ENCODE measurements around the gene CSRNP3.

CSRNP3 gene

DNA sequence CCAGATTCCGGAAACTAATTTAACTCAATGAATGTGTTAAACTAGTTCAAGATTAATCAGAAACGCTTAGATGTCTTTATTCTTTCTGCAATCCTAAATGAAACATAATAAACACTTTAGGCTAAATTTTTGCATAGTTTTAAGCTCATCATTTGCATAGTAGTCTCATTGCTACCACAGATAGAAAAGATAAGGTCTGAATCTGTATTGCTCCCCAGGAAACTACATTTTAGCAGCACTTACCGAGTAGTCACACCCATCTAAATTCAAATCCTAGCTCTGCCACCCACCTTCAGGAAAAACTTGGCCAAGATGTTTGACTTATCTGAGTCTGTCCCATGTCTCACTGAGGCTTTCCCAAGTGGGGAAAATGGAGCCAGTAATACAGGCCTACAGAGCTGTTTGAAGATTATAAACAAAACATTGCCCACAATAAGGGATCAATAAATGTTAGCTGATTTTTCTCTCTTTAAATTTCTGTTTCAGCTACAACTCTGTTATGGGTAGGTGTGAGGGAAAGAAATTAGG is 237.5 kb downstream of the CSRNP3 start:
- no peaks in the 10 kb centered on the region for H3K36me3 ChIP-seq (ENCODE audit: insufficient read depth, low read length)
- H3K79me2 ChIP-seq (ENCODE audit: insufficient read depth, low read length): no peaks in the 10 kb centered on the region
- no peaks in the 10 kb centered on the region for H3K4me1 ChIP-seq (ENCODE audit: insufficient read depth, low read length, poor library complexity, severe bottlenecking)
- H3K4me2 ChIP-seq (ENCODE audit: low read depth, low read length, poor library complexity, severe bottlenecking): no peak overlapping the region
- no peak overlapping the region for H2AFZ ChIP-seq (ENCODE audit: low read length)
- H3K9me3 ChIP-seq (ENCODE audit: insufficient read depth, low read depth, low read length): no peaks in the 10 kb centered on the region
- no peaks in the 10 kb centered on the region for H4K20me1 ChIP-seq (ENCODE audit: insufficient read depth, low read length, poor library complexity, severe bottlenecking)
- no peak overlapping the region for H3K9ac ChIP-seq (ENCODE audit: low read depth, low read length, poor library complexity, severe bottlenecking)
- H3K4me3 ChIP-seq (ENCODE audit: low read length, poor library complexity, severe bottlenecking): no peak overlapping the region
- no peaks in the 10 kb centered on the region for H3K9me2 ChIP-seq (replicated peaks; ENCODE audit: low read depth, low read length)
- H3F3A ChIP-seq (ENCODE audit: low read depth): no peaks in the 10 kb centered on the region
- H3K27me3 ChIP-seq (ENCODE audit: insufficient read depth, low read length, poor library complexity, severe bottlenecking): no peaks in the 10 kb centered on the region
- TF ChIP-seq, protein P1, sequence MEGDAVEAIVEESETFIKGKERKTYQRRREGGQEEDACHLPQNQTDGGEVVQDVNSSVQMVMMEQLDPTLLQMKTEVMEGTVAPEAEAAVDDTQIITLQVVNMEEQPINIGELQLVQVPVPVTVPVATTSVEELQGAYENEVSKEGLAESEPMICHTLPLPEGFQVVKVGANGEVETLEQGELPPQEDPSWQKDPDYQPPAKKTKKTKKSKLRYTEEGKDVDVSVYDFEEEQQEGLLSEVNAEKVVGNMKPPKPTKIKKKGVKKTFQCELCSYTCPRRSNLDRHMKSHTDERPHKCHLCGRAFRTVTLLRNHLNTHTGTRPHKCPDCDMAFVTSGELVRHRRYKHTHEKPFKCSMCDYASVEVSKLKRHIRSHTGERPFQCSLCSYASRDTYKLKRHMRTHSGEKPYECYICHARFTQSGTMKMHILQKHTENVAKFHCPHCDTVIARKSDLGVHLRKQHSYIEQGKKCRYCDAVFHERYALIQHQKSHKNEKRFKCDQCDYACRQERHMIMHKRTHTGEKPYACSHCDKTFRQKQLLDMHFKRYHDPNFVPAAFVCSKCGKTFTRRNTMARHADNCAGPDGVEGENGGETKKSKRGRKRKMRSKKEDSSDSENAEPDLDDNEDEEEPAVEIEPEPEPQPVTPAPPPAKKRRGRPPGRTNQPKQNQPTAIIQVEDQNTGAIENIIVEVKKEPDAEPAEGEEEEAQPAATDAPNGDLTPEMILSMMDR (conservative IDR thresholded peaks at IDR 0.05; ENCODE audit: low read length): no peak
- no peak for TF ChIP-seq EZH2phosphoT487 (IDR thresholded peaks at IDR 0.05; ENCODE audit: borderline replicate concordance)

DNA sequence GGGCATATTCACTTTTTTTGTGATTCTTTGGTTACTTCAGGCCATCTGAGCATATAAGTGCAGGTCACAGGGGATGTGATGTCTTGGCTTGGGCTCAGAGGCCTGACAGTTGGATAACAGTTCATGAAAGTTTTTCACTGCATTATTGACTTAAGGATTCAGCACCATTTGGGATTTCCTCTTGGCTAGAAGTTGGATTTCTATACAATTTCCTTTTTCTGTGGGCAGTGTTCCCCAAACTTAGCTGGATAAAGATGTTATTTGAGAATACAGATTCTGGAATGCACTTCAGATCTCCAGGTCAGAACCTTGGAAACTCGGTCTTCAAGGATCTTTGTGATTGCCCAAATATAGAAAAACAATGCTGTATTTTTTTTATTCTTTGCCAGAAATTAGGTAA is 246.6 kb downstream of the CSRNP3 start:
- H3K9ac ChIP-seq (ENCODE audit: low read depth, low read length, poor library complexity, severe bottlenecking): no peak overlapping the region
- no peak overlapping the region for H3K4me3 ChIP-seq (ENCODE audit: low read length, poor library complexity, severe bottlenecking)
- H3K9me3 ChIP-seq (ENCODE audit: insufficient read depth, low read depth, low read length): no peaks in the 10 kb centered on the region
- H3K79me2 ChIP-seq (ENCODE audit: insufficient read depth, low read length): no peaks in the 10 kb centered on the region
- H2AFZ ChIP-seq (ENCODE audit: low read length): no peak overlapping the region
- H3K27me3 ChIP-seq (ENCODE audit: insufficient read depth, low read length, poor library complexity, severe bottlenecking): no peaks in the 10 kb centered on the region
- H3K9me2 ChIP-seq (replicated peaks; ENCODE audit: low read depth, low read length): no peaks in the 10 kb centered on the region
- H3K4me2 ChIP-seq (ENCODE audit: low read depth, low read length, poor library complexity, severe bottlenecking): no peak overlapping the region
- H3F3A ChIP-seq (ENCODE audit: low read depth): no peaks in the 10 kb centered on the region
- no peaks in the 10 kb centered on the region for H3K36me3 ChIP-seq (ENCODE audit: insufficient read depth, low read length)
- TF ChIP-seq EZH2phosphoT487 (IDR thresholded peaks at IDR 0.05; ENCODE audit: borderline replicate concordance): no peak
- TF ChIP-seq, protein P1 (conservative IDR thresholded peaks at IDR 0.05; ENCODE audit: low read length): no peak
- H3K4me1 ChIP-seq (ENCODE audit: insufficient read depth, low read length, poor library complexity, severe bottlenecking): no peaks in the 10 kb centered on the region
- no peaks in the 10 kb centered on the region for H4K20me1 ChIP-seq (ENCODE audit: insufficient read depth, low read length, poor library complexity, severe bottlenecking)

DNA sequence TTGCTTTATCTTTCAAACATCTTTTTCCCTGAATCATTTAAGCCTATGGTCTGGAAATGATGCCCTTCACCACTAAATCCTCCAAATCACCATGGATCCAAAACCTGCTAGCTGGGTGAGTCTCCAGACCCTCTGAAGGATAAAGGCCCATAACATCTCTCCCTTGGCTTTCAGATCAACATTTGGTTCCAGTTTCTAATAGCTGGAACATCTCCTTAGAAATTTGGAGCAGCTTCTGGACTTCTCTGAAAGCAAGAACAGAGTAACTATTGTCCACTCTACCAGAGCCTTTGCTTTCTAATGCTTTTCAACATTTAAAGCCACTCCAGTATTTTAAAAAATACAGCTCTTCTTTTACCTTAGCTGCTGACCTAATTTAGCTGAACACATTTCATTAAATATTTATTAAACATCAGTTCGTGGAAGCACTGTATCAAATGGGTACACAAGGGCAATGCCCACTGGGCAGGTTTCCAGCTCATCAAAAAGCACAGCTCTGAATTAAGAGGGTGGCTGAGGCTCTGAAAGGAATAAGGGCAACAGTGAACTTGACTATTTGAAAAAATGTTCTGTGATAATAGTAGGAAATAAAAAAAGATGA is 249.2 kb downstream of the CSRNP3 start:
- no peak overlapping the region for H3K4me2 ChIP-seq (ENCODE audit: low read depth, low read length, poor library complexity, severe bottlenecking)
- no peaks in the 10 kb centered on the region for H3F3A ChIP-seq (ENCODE audit: low read depth)
- H3K9me3 ChIP-seq (ENCODE audit: insufficient read depth, low read depth, low read length): no peaks in the 10 kb centered on the region
- no peaks in the 10 kb centered on the region for H3K9me2 ChIP-seq (replicated peaks; ENCODE audit: low read depth, low read length)
- H3K4me3 ChIP-seq (ENCODE audit: low read length, poor library complexity, severe bottlenecking): no peak overlapping the region
- H3K79me2 ChIP-seq (ENCODE audit: insufficient read depth, low read length): no peaks in the 10 kb centered on the region
- H3K27me3 ChIP-seq (ENCODE audit: insufficient read depth, low read length, poor library complexity, severe bottlenecking): no peaks in the 10 kb centered on the region
- H2AFZ ChIP-seq (ENCODE audit: low read length): no peak overlapping the region
- H3K36me3 ChIP-seq (ENCODE audit: insufficient read depth, low read length): no peaks in the 10 kb centered on the region
- H4K20me1 ChIP-seq (ENCODE audit: insufficient read depth, low read length, poor library complexity, severe bottlenecking): no peaks in the 10 kb centered on the region
- no peak for TF ChIP-seq EZH2phosphoT487 (IDR thresholded peaks at IDR 0.05; ENCODE audit: borderline replicate concordance)
- TF ChIP-seq, protein P1 (conservative IDR thresholded peaks at IDR 0.05; ENCODE audit: low read length): no peak
- no peak overlapping the region for H3K9ac ChIP-seq (ENCODE audit: low read depth, low read length, poor library complexity, severe bottlenecking)
- H3K4me1 ChIP-seq (ENCODE audit: insufficient read depth, low read length, poor library complexity, severe bottlenecking): no peaks in the 10 kb centered on the region

Measured in Loucy (cell line).